Activated CD4-positive, alpha-beta T cell treated with anti-CD3 and anti-CD28 coated beads, Interleukin-2, amount 50 U/mL, for 16 hours (primary cell): ENCODE data around the gene GRN.

ENCODE experiments used
- DNase-seq: peaks from one replicate; pipeline ENCODE4 v3.0.0-alpha.2; 2020

Gene GRN

DNA sequence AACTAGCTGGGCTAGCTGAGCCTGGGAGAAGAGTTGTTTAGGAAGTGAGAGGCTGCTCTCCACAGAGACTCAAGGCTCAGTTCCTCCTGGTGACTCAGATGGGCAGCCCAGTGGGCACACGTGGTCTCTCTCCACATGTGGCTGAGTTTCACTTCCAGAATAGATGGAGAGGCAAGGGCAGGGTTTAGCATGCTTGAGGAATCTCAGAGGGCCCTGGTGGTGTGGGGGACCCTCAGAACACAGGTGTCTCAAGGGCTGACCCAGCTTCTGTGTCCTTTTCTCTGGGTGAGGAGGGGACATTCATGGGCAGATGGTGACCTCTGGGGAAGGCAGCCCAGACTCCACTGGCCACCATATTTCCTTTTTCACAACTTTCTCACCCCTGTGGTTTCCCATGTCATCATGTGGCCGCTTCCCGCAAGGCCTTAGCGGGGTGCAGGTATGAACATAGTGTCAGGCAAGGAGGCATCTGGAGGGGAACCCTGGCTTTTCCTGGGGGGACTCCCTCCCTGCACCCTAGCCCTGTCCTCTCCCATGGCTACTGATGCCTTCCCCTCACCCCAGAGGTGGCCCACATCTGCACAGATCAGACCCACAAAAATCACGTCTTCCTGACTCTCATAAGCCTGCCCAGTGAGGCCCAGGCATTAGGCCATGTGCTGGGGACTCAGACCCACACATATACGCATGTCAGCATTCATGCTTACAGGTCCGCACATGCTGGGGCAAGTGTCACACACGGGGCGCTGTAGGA, 3.3 kb downstream of the GRN start:
- no peak for DNase-seq

GRCh38 chr17:44348988-44349364, 3.9 kb downstream of the GRN start:
- DNase-seq, result no peak

DNA sequence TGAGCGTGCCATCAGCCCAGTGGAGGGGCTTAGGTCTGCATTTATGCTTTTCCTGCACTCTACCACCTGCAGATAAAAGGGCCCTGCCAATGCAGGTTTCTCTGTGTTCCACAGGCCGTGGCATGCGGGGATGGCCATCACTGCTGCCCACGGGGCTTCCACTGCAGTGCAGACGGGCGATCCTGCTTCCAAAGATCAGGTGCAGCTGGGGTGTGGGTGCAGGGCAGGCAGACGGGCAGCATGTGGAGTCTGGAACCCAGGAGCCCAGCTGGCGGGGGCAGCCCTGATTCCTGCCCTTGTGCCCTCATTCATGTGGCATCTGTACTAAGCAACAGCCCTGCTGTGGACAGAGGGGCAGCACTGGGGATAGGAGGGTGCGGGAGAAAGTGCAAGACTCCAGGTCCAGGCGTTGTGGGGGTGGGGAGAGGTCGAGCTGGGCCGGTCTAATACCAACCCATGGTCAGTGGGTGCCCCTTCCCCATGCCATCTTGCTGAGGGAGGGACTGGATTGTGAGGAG, 4.5 kb downstream of the GRN start:
- no peak for DNase-seq

GRCh38 chr17:44350733-44351226, 5.7 kb downstream of the GRN start:
- peak; percentile 81 for DNase-seq

DNA sequence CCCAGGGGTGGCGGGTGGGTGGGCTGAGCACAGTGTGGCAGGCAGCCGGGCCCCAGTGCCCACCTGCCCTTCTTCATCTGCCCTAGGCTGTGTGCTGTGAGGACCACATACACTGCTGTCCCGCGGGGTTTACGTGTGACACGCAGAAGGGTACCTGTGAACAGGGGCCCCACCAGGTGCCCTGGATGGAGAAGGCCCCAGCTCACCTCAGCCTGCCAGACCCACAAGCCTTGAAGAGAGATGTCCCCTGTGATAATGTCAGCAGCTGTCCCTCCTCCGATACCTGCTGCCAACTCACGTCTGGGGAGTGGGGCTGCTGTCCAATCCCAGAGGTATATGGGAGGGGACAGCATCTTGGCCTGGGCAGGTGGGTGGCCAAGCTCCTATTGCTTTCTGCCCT, 6.4 kb downstream of the GRN start:
- no peak for DNase-seq

GRCh38 chr17:44351961-44352827, 7.1 kb downstream of the GRN start:
- no peak for DNase-seq

DNA sequence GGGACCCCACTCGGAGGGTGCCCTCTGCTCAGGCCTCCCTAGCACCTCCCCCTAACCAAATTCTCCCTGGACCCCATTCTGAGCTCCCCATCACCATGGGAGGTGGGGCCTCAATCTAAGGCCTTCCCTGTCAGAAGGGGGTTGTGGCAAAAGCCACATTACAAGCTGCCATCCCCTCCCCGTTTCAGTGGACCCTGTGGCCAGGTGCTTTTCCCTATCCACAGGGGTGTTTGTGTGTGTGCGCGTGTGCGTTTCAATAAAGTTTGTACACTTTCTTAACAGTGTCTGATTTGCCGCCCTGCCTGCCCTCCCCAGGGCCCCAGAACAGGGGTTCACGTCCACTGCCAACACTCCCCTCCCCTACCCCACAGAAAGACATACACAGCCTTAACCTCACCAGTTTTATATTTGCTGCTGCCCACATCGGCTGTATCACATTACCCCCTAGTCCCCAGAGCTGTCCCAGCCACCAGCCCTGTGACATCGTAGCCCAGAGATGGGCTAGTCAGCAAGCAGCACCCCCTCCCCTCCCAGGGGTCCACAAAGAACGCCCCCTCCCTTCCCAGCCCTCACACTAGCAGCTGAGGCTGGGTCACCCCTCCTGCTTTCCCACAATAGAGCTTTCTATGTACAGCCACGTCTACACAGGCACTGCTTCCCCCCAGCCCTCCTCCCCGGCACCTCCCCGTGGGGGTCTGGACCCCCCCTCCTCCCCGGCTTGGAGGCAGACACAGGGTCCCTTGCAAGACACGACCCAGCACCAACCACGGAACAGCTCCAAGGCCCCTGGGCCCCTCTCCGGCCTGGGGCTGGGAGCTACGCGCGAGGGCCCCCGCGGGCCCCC, 7.9 kb downstream of the GRN start:
- no peak for DNase-seq

DNA sequence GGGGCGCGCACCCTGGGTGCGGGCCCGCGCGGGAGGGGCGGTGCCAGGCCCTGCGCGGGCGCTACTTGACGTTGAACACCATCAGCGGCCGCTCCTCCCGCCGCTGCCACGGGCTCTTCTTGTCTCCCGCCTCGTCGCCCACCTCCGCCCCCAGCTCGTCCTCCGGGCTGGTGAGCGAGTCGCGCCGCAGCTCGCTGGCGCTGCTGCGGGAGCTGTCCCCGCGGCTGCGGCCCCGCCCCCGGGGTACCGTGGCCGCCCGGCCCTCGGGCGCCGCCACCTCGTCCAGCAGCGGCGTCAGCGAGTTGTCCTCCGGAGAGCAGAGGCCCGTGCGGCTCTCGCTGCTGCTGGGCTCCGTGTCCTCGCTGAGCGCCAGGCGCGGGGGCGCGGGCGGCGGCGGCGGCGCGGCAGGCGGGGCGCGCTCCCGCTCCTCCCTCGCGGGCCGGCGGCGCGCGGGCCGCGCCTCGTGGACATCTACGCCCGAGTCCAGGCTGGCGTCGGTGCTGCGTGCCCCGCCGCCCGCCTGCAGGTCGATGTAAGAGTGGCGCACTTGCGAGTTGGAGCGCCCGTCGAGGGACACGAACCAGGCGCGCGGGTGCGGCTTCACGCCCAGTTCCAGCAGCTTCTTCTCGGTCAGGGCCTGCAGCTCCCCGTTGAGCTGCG, 8.7 kb downstream of the GRN start:
- DNase-seq, result no peak

DNA sequence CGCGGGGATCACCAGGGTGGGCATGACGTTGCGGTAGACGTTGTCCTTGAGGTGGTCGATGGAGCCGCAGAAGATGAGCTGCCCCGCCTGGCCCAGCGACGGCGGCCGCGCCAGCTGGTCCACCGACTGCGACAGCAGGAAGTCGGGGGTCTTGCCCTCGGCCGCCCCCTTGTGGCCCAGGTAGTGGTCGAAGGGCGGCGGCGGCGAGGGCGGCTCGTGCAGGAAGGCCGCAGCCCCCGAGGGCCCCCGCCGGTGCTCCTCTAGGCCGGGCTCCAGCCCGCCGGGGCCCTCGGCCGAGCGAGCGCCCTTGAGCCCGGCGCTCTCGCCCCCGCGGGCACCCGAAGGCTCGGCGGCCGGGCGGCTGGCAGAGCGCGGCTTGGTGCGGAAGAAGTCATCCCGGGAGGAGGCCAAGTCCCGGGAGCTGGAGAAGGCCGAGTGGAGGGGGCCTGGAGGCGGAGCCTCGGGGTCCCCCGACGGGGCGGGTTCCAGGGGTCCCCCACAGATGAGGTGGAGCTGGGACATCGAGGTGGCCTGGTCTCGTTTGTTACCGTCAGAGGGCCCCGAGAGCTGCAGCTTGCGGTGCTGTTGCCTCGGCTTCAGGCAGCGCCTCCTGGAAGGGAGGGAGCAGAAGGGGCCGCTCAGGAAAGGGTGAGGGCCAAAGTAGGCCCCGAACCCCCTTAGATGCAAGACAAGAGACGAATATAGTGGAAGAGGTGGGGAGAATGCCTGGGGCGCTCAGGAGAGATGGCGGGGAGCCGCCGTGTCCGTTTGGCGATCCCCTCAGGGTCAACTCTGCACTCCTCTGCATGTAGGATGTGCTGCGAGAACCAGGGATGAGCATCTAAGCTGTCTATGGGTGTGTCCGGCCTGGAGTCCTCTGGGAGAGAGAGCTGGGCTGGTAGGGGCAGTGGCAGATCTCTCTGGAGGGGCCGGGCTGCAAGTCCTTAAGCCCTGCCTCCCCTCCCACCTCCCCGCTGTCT, 9.8 kb downstream of the GRN start:
- peak; percentile 42 for DNase-seq

- DNase-seq, result no peak
Measured at GRCh38 chr17:44355642-44356099, 10.6 kb downstream of the GRN start.

- DNase-seq, result no peak
Measured at GRCh38 chr17:44356241-44356640, 11.1 kb downstream of the GRN start.

GRCh38 chr17:44358066-44358465, 13.0 kb downstream of the GRN start:
- no peak for DNase-seq

DNA sequence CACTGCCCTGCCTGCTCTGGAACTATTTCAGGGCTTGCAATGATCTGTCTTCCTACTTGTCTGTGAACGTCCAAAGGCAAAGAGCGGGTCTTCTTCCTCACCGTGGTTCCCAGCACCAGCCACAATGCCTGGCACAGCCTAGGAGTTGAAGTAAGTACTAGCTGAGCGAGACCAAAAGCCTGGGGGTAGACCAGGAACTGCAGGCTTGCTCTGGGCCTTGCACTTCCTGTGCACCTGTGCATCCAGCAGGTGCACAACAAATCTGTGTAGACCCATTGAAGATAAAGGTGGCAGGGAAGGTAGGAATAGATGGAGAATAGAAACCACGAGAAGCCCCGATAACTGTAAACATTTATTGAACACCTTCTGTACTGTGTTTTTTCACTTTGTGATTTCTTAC, 13.9 kb downstream of the GRN start:
- DNase-seq, result no peak

- DNase-seq, result no peak
Measured at GRCh38 chr17:44359458-44360143, 14.5 kb downstream of the GRN start.

GRCh38 chr17:44360144-44360533, 15.0 kb downstream of the GRN start:
- no peak for DNase-seq

GRCh38 chr17:44360826-44361225, 15.7 kb downstream of the GRN start:
- DNase-seq, result no peak

DNA sequence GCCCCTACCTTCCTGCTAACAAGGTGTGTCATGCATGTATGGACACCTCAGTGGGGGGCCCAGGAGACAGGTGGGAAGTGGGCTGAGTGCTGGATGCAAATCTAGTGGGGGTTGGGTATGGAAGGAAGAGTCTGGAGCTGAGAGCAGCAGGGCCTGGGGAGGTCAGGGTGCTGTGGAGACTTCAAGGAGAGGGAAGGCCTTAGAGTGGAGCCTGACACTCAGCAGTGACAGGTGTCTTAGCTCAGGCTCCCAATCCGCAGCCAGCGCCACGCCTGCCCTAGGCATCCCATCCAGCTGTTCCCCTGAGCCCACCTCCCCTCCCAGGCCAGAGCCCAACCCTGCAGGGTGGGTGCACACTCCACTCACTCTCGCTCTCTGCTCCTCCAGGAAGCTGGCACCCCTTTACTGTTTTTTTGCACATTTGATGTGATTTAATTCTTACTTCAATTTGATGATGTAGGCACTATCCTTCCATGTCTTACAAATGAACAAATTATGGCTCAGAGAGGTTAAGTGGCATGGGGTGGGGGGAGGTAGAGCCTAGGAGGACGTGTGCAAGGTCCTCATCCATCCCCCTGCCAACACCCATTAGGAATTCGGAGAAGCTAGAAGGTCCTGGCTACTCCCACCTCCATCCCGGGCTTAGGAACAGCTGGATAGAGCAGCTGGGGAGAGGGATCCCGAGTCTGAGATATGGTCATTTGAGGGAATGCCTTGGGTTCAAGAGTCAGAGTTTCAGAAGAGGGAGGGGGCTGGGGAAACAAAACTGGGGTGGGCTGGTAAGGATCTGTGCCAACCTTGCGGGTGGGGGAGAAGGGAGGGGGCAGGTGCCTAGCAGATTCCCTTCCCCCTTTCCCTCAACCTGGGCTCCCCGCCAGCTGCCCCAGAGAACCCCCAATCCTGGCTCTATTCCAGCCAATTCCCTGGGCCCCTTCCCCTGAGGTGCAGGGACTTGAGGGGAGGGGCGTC, 16.5 kb downstream of the GRN start:
- DNase-seq, result no peak

- DNase-seq, result no peak
Measured at GRCh38 chr17:44362459-44362948, 17.4 kb downstream of the GRN start.
